ENCODE results near the gene HDAC1.

Gene HDAC1

DNA sequence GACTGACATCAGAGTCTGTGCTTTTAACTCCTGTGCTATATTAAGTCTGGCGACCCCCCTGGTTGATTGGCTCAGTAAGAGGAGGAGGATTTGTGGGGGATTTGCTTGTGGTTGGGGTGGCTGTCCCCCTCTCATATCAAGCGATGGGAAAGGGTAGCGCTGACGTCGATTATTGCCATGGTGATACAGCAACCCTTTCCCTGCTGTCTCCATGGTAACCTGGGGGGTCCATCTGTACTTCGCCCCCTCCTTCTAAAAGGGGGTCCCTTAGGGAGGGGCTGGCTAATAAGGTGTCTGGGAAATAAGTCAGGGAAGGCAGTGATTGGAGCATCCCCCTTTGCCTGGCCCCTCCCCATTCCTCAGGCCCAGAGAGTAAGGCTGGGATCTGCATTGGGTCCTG is 65.7 kb downstream of the HDAC1 start:
- TF ChIP-seq, protein P1, sequence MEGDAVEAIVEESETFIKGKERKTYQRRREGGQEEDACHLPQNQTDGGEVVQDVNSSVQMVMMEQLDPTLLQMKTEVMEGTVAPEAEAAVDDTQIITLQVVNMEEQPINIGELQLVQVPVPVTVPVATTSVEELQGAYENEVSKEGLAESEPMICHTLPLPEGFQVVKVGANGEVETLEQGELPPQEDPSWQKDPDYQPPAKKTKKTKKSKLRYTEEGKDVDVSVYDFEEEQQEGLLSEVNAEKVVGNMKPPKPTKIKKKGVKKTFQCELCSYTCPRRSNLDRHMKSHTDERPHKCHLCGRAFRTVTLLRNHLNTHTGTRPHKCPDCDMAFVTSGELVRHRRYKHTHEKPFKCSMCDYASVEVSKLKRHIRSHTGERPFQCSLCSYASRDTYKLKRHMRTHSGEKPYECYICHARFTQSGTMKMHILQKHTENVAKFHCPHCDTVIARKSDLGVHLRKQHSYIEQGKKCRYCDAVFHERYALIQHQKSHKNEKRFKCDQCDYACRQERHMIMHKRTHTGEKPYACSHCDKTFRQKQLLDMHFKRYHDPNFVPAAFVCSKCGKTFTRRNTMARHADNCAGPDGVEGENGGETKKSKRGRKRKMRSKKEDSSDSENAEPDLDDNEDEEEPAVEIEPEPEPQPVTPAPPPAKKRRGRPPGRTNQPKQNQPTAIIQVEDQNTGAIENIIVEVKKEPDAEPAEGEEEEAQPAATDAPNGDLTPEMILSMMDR (IDR thresholded peaks at IDR 0.05; ENCODE audit: low read depth, low read length), result no peak
- DNase-seq (ENCODE audit: extremely low read depth, low read depth), result no peak

DNA sequence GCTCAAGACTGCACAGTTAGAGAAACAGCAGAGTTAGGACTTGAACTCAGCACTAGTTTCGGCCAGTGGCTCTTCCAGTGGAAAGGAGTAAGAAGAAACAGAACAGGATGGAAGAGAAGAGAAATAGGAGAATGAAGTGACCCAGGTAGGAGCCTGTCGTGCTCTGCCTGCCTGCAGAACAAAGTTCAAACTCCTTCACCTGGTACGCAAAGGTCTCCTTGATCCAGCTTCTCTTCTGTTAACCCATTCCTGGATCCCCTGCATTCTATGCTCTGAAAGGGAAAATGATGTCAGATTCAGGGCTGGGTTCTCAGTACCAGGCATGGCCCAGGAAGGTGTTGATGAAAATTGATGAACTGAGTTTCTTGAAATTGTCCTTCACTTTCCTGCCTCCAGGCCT is 66.6 kb downstream of the HDAC1 start:
- TF ChIP-seq, protein P1 (IDR thresholded peaks at IDR 0.05; ENCODE audit: low read depth, low read length), result no peak
- DNase-seq (ENCODE audit: extremely low read depth, low read depth), result no peak

DNA sequence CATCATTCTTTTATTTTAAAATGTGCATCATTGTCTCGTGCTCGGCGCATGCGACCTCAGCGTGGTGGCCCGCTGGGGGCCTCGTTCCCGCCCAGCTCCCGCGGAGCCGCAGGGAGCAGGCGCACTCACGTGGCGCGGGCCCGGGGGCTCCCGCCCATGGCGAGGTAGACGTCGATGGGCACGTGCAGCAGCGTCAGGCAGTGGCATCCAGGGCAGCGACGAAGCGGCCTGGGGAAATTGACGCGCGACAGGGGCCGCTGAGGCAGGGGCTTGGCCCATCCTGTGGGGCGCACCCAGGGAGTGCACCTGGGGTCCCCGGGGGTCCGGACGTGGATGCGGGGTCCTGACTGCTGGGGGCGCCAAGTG is 69.4 kb downstream of the HDAC1 start:
- TF ChIP-seq, protein P1 (IDR thresholded peaks at IDR 0.05; ENCODE audit: low read depth, low read length), result no peak
- DNase-seq (ENCODE audit: extremely low read depth, low read depth), result no peak

DNA sequence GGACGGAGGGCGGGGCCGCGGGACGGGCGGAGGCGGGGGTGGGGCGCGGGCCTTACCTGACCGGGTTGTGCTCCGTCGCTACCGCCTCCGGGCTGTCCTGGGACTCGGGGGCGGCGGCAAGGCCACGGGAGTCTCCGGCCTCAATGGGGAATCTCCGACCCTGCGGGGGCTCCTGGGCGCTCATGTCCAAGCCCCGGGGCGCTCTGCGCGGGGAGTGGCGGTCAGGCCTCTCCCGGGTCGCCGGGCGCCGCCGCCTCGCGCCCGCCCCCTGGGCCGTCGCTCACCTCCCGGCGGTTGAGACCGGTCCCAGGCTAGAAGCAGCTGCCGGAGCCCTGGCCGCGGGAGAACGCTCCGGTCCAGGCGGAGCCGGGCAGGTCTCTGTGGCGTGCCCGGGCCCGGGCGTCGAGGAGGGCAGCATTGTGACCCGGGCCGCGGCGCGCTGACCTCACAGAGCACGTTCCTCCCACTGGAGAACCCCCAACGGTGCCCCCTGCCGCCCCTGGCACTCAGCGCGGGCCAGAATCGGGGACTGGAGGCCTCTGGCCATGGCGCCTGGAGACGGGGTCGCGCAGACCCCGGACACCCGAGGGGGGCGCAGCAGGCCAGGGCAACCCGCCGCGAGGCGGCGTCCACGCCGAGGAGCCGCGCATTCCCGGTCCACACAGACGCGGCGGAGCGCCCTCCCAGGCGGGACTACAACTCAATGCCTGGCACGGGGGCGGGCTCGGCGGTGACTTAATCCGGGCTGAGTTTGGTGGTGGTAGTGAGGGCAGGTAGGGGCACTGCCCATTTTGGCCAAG is 70.0 kb downstream of the HDAC1 start:
- TF ChIP-seq, protein P1 (IDR thresholded peaks at IDR 0.05; ENCODE audit: low read depth, low read length), result peak; percentile 21
- DNase-seq (ENCODE audit: extremely low read depth, low read depth), result no peak

DNA sequence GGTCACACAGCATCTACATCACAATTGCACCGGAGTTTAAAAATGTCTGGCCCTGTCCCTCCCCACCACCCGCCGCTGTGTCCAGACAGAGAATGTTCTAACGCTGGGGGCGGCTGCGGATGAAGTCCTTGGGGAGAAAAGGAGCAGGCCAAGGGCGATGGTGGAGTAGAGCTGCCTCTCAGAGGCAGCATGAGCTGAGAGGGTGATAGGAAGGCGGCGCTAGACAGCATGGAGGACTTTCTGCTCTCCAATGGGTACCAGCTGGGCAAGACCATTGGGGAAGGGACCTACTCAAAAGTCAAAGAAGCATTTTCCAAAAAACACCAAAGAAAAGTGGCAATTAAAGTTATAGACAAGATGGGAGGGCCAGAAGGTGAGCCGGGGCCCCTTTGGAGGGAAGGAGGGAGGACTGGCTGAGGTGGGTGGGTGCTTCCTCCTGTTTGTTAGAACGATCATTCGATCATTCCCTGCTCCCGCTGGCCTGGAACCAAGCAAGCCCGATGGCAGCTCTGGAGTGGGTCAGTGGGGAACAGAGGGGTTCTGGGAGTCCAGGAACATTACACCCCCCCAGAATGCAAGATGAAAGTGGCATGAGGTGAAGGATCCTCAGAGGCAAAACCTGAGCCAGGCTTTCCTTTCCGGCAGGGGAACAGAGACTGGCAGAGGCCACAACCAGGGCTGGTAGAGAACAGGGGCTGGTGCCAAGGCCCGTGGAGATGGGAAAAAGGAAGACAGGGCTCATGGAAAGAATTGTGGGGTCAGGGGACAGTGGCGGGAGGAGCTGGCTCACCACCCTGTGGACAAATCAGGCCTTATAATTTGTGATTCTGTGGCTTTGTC is 70.8 kb downstream of the HDAC1 start, which contains the start of the genes FAM229A and TSSK3:
FAM229A (minus strand) TSS at position 12 of the 840 bp plus-strand sequence. CDS start 394 bp downstream, outside the sequence.
TSSK3 (plus strand) TSS at position 66 of the 840 bp plus-strand sequence; CDS start at position 229, 163 bp downstream.
- TF ChIP-seq, protein P1 (IDR thresholded peaks at IDR 0.05; ENCODE audit: low read depth, low read length), result no peak
- DNase-seq (ENCODE audit: extremely low read depth, low read depth), result no peak

DNA sequence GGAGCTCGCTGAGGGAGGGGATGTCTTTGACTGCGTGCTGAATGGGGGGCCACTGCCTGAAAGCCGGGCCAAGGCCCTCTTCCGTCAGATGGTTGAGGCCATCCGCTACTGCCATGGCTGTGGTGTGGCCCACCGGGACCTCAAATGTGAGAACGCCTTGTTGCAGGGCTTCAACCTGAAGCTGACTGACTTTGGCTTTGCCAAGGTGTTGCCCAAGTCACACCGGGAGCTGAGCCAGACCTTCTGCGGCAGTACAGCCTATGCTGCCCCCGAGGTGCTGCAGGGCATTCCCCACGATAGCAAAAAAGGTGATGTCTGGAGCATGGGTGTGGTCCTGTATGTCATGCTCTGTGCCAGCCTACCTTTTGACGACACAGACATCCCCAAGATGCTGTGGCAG is 71.8 kb downstream of the HDAC1 start:
- TF ChIP-seq, protein P1 (IDR thresholded peaks at IDR 0.05; ENCODE audit: low read depth, low read length), result no peak
- DNase-seq (ENCODE audit: extremely low read depth, low read depth), result no peak

DNA sequence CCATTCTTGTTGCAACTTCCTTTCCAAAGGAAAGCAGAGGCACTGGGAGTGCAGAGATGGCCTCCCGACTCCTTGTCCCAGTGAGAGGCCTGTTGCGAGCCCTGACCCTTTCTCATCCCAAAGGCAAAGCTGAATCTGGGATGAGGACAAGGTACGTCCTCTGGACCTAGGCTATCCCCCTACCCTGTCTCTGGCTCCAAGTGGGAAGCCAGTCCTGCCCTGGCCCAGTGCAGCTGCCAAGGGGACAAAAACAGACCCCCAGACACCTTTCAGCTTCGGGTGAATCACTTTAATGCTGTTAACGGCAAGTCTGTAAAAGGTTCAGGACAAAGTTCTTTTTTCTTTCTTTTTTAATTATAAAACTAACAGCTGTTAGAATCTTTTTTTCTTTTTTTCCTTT is 73.0 kb downstream of the HDAC1 start:
- TF ChIP-seq, protein P1 (IDR thresholded peaks at IDR 0.05; ENCODE audit: low read depth, low read length), result no peak
- no peak for DNase-seq (ENCODE audit: extremely low read depth, low read depth)

All from AG09319 (cell line).